Tibial artery (tissue), 4 donors: ENCODE results near the gene ATAD5.

Source experiments
- DNase-seq, 2 donors: peaks; one replicate each; pipeline ENCODE4 v3.0.0-alpha.2; 2019
- H3K27ac ChIP-seq, 2 donors: fragments of 200-600 bp; sonication (generic) in 1 of 2; 1 replicate in 1 of 2; 2 replicates in 1 of 2; pipeline ENCODE4 v1.5.1; 2018 to 2019; ENCODE audit warnings: mild to moderate bottlenecking in 1 of 2
- H3K27me3 ChIP-seq, 2 donors: fragments of 200-600 bp; sonication (generic) in 1 of 2; one replicate each; pipeline versions ENCODE4 v1.5.1 to v1.6.0; 2016 to 2019
- H3K36me3 ChIP-seq, 3 donors: fragments of 200-600 bp; sonication (generic) in 2 of 3; one replicate each; pipeline ENCODE4 v1.5.1; 2016 to 2019; ENCODE audit warnings: mild to moderate bottlenecking in 2 of 3
- H3K4me1 ChIP-seq, 4 donors: fragments of 200-600 bp; sonication (generic) in 2 of 4; 1 replicate in 3 of 4; 2 replicates in 1 of 4; pipeline ENCODE4 v1.5.1; 2016 to 2019
- H3K4me3 ChIP-seq, 2 donors: fragments of 200-600 bp; sonication (generic) in 1 of 2; 1 replicate in 1 of 2; 2 replicates in 1 of 2; pipeline ENCODE4 v1.5.1; 2018 to 2019; ENCODE audit warnings: mild to moderate bottlenecking in 2 of 2
- H3K9me3 ChIP-seq, 3 donors: fragments of 200-600 bp; sonication (generic) in 1 of 3; one replicate each; pipeline ENCODE4 v1.5.1; 2016 to 2019
- CTCF ChIP-seq, 2 experiments: fragments of 200-600 bp in 1 of 2; fragments of 450-650 bp in 1 of 2; IDR thresholded peaks; one replicate each; pipeline ENCODE4 v1.5.1; 2017 to 2019; ENCODE audit warnings: antibody characterized with exemption in 2 of 2, mild to moderate bottlenecking in 1 of 2, moderate library complexity in 1 of 2
- intact Hi-C: fragments of 100-400 bp; cut with DNase I; formaldehyde crosslinking; loops from one replicate; pipeline ENCODE4 v1.15.0; 2023; ENCODE audit warnings: low total_unique reads

ATAD5 gene

GRCh38 chr17:30831663-30832437 lies at the start of gene ATAD5:
ATAD5 (plus strand) TSS chr17:30831966; CDS start chr17:30832348, 382 bp downstream.
- peak within 1 kb of the TSS; percentile 32 to 47 for H3K27ac ChIP-seq
- intact Hi-C loops = no loop called here

GRCh38 chr17:30782206-30782605 lies 49.6 kb upstream of the ATAD5 start:
- Histone ChIP-seq H3K27me3 (no peaks in the 10 kb centered on the region), H3K36me3 (peaks cover 17 to 69% (median 38%) of the 10 kb centered on the region in 3 donors), H3K9me3 (no peaks in the 10 kb centered on the region), H3K27ac (no peak overlapping the region), H3K4me1 (peaks cover 0 to 5% (median 1%) of the 10 kb centered on the region in 4 donors), H3K4me3 (no peak overlapping the region)
- TF ChIP-seq CTCF (IDR thresholded peaks at IDR 0.05) = no peak
- intact Hi-C loops = no loop called here
- no peak for DNase-seq

More at GRCh38 chr17:30831663-30832437, at the start of gene ATAD5:
- TF ChIP-seq CTCF (IDR thresholded peaks at IDR 0.05) = no peak
- DNase-seq = peak; percentile 93 to 94
- Histone ChIP-seq H3K4me1 (peaks cover 0 to 12% (median 6%) of the 10 kb centered on the region in 4 donors), H3K27me3 (no peaks in the 10 kb centered on the region), H3K9me3 (no peaks in the 10 kb centered on the region), H3K4me3 (peak within 1 kb of the TSS; percentile 61 to 74), H3K36me3 (no peaks in the 10 kb centered on the region)

GRCh38 chr17:30788918-30789317 lies 42.8 kb upstream of the ATAD5 start:
- TF ChIP-seq CTCF (IDR thresholded peaks at IDR 0.05) = no peak
- intact Hi-C loops = no loop called here
- H3K36me3 ChIP-seq = peaks cover 24 to 82% (median 52%) of the 10 kb centered on the region in 3 donors
- H3K9me3 ChIP-seq = no peaks in the 10 kb centered on the region
- H3K27ac ChIP-seq = no peak overlapping the region
- H3K4me1 ChIP-seq = peaks cover 0 to 12% (median 1%) of the 10 kb centered on the region in 4 donors
- H3K27me3 ChIP-seq = no peaks in the 10 kb centered on the region
- no peak for DNase-seq
- H3K4me3 ChIP-seq = no peak overlapping the region

- H3K4me3 ChIP-seq = no peak overlapping the region
- no peak overlapping the region for H3K27ac ChIP-seq
- no peak for TF ChIP-seq CTCF (IDR thresholded peaks at IDR 0.05)
- no peaks in the 10 kb centered on the region for H3K9me3 ChIP-seq
- H3K36me3 ChIP-seq = peaks cover 25 to 82% (median 58%) of the 10 kb centered on the region in 3 donors
- no peak for DNase-seq
- H3K4me1 ChIP-seq = peaks cover 0 to 12% (median 1%) of the 10 kb centered on the region in 4 donors
- intact Hi-C loops = no loop called here
- no peaks in the 10 kb centered on the region for H3K27me3 ChIP-seq
Observed at GRCh38 chr17:30790279-30790678, 41.5 kb upstream of the ATAD5 start.

GRCh38 chr17:30793282-30793977 lies 38.3 kb upstream of the ATAD5 start:
- DNase-seq = no peak
- H3K4me3 ChIP-seq = no peak overlapping the region
- H3K27ac ChIP-seq = no peak overlapping the region
- no peaks in the 10 kb centered on the region for H3K27me3 ChIP-seq
- H3K4me1 ChIP-seq = no peaks in the 10 kb centered on the region
- H3K9me3 ChIP-seq = no peaks in the 10 kb centered on the region
- intact Hi-C loops = no loop called here
- TF ChIP-seq CTCF (IDR thresholded peaks at IDR 0.05) = no peak
- H3K36me3 ChIP-seq = peaks cover 35 to 81% (median 59%) of the 10 kb centered on the region in 3 donors
